Measurements from ENCODE around the gene UBE2E3.

GRCh38 chr2:180962727-180963314 is 17.6 kb upstream of the UBE2E3 start:
- TF ChIP-seq, protein P1, sequence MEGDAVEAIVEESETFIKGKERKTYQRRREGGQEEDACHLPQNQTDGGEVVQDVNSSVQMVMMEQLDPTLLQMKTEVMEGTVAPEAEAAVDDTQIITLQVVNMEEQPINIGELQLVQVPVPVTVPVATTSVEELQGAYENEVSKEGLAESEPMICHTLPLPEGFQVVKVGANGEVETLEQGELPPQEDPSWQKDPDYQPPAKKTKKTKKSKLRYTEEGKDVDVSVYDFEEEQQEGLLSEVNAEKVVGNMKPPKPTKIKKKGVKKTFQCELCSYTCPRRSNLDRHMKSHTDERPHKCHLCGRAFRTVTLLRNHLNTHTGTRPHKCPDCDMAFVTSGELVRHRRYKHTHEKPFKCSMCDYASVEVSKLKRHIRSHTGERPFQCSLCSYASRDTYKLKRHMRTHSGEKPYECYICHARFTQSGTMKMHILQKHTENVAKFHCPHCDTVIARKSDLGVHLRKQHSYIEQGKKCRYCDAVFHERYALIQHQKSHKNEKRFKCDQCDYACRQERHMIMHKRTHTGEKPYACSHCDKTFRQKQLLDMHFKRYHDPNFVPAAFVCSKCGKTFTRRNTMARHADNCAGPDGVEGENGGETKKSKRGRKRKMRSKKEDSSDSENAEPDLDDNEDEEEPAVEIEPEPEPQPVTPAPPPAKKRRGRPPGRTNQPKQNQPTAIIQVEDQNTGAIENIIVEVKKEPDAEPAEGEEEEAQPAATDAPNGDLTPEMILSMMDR (conservative IDR thresholded peaks at IDR 0.05; ENCODE audit: low read depth in 2 of 2), result no peak
- TF ChIP-seq CREB1 (CRISPR knock-in tag; IDR thresholded peaks at IDR 0.05; ENCODE audit: low read depth) (no peak), POLR2AphosphoS5 (IDR thresholded peaks at IDR 0.05; ENCODE audit: low read depth) (no peak), REST (IDR thresholded peaks at IDR 0.05; ENCODE audit: unreplicated experiment) (no peak), ZNF331 (CRISPR knock-in tag; IDR thresholded peaks at IDR 0.05; ENCODE audit: low read depth) (no peak), JUNB (IDR thresholded peaks at IDR 0.05; ENCODE audit: unreplicated experiment) (no peak), EZH2 (IDR thresholded peaks at IDR 0.05; ENCODE audit: low read depth, unreplicated experiment) (no peak), EZH2phosphoT487 (IDR thresholded peaks at IDR 0.05; ENCODE audit: unreplicated experiment) (no peak), STAT1 (IDR thresholded peaks at IDR 0.05; ENCODE audit: unreplicated experiment) (no peak), ZNF462 (CRISPR knock-in tag; IDR thresholded peaks at IDR 0.05) (no peak), NANOG (IDR thresholded peaks at IDR 0.05; ENCODE audit: borderline replicate concordance) (no peak), ZNF114 (CRISPR knock-in tag; IDR thresholded peaks at IDR 0.05) (no peak)
- TF ChIP-seq, protein P2, sequence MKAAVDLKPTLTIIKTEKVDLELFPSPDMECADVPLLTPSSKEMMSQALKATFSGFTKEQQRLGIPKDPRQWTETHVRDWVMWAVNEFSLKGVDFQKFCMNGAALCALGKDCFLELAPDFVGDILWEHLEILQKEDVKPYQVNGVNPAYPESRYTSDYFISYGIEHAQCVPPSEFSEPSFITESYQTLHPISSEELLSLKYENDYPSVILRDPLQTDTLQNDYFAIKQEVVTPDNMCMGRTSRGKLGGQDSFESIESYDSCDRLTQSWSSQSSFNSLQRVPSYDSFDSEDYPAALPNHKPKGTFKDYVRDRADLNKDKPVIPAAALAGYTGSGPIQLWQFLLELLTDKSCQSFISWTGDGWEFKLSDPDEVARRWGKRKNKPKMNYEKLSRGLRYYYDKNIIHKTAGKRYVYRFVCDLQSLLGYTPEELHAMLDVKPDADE (IDR thresholded peaks at IDR 0.05), result no peak

Measured in GM23338 (cell line).